ENCODE results near the gene CPEB4. TPM values are rescaled to one million over a fixed set of nuclear protein-coding genes. Genes with fewer than 3 reads are reported as not detected.
A peak's percentile ranks its signal among the peaks of the same experiment; 100 is the strongest.

The CPEB4 gene
- total and polyA plus RNA-seq, 9 of the 15 experiments (the other 6 are each of a cell fraction or from before 2014, with no cell fraction given): 7.4 to 21.3 (median 12.4) TPM

- in situ Hi-C loops (cut with MboI): no loop called here
- H3K4me2 ChIP-seq (ENCODE audit: insufficient read depth, low read length): no peak overlapping the region
- BruUV-seq (replicated peaks): no TSS peak
- no peaks in the 10 kb centered on the region for H4K20me1 ChIP-seq (replicated peaks; ENCODE audit: control insufficient read depth, insufficient read depth, low read length)
- ChIA-PET CTCF (ENCODE audit: low intra/inter-chr PET ratio) (no interaction called here), POLR2A (interaction anchor here (0.6 to 1.0 kb wide), 2 partner anchors 33 to 67 kb away, joined by 3 to 4 read pairs; no protein-coding TSS in a partner anchor)
- no peak overlapping the region for H3K27ac ChIP-seq (ENCODE audit: extremely low read depth, low read depth, low read length)
- ATAC-seq (peak; percentile 82), DNase-seq (ENCODE audit: extremely low read depth in 1 of 4, low spot score in 3 of 4) (peak in 2 of 4 experiments; percentile 50 to 54), FAIRE-seq (peak; percentile 52)
- H3K9me1 ChIP-seq (ENCODE audit: control insufficient read depth, insufficient read depth, low read length): no peaks in the 10 kb centered on the region
- intact Hi-C loops (cut with micrococcal nuclease): loop anchor here (5.0 kb wide), 1 partner anchor 137 kb away; no protein-coding TSS in a partner anchor
- no peaks in the 10 kb centered on the region for H3K79me2 ChIP-seq (ENCODE audit: control insufficient read depth, insufficient read depth, low read length)
- peaks cover 0 to 3% of the 10 kb centered on the region in 2 experiments; a peak in 2 of 5 replicates for H3K27me3 ChIP-seq (ENCODE audit: control insufficient read depth in 2 of 2, insufficient read depth in 2 of 2, low read length in 2 of 2)
- peak overlapping the region; percentile 57 for H2AFZ ChIP-seq (ENCODE audit: low read depth, low read length)
- peaks cover 20 to 28% of the 10 kb centered on the region in 2 experiments for H3K4me1 ChIP-seq (replicated peaks in 1 of 2; ENCODE audit: control insufficient read depth in 2 of 2, insufficient read depth in 2 of 2, low read length in 2 of 2)
- no peaks in the 10 kb centered on the region for H3K36me3 ChIP-seq (ENCODE audit: control insufficient read depth, insufficient read depth, low read length)
- no peaks in the 10 kb centered on the region for H3K9me3 ChIP-seq (replicated peaks; ENCODE audit: control insufficient read depth, insufficient read depth, low read depth, low read length)
- WGBS (ENCODE audit: insufficient coverage, low coverage, missing lambda C conversion rate): 0% methylated on average over 5 of the region's 5 CpGs
- H3K9ac ChIP-seq (ENCODE audit: insufficient read depth in 1 of 2, low read depth in 2 of 2, low read length in 2 of 2): peak overlapping the region in 1 of 2 experiments; percentile 69; a peak in 1 of 4 replicates
- H3K4me3 ChIP-seq: no peak overlapping the region
- TF ChIP-seq ZNF740 (CRISPR knock-in tag; IDR thresholded peaks at IDR 0.05) (no peak), ZNF740 (tag; IDR thresholded peaks at IDR 0.05) (no peak), ATF3 (IDR thresholded peaks at IDR 0.05) (peak; percentile 97), ATF3 (CRISPR knock-in tag; conservative IDR thresholded peaks at IDR 0.05) (no peak; the same call in 1 of the 2 replicates), SMAD2 (IDR thresholded peaks at IDR 0.05; ENCODE audit: low read depth, low read length) (no peak), AFF4 (CRISPR knock-in tag; IDR thresholded peaks at IDR 0.05) (no peak), CAMTA2 (CRISPR knock-in tag; conservative IDR thresholded peaks at IDR 0.05) (no peak), ID3 (CRISPR knock-in tag; IDR thresholded peaks at IDR 0.05) (no peak), ID3 (tag; IDR thresholded peaks at IDR 0.05) (no peak), USF2 (CRISPR knock-in tag; IDR thresholded peaks at IDR 0.05) (no peak), MYC (IDR thresholded peaks at IDR 0.05; ENCODE audit: low read depth, low read length) (peak; percentile 52; the same call in 1 of the 2 replicates), MYC (CRISPR knock-in tag; IDR thresholded peaks at IDR 0.05; ENCODE audit: borderline replicate concordance, low read depth) (no peak), ATF4 (CRISPR knock-in tag; IDR thresholded peaks at IDR 0.05) (0 out of 2 replicates have a peak, but pooled peaks have one; percentile 52)
These were observed 86.6 kb downstream of the CPEB4 start for GRCh38 chr5:173974688-173975239.
